Parathyroid adenoma (tissue), 2 donors: ENCODE measurements around the gene SKIDA1.

Source experiments
- H2AFZ ChIP-seq: fragments of 300-600 bp; sonication (generic); one replicate; pipeline ENCODE4 v1.7.0; 2017; ENCODE audit warnings: antibody characterized with exemption, mild to moderate bottlenecking
- H3K27ac ChIP-seq: fragments of 300-600 bp; sonication (generic); one replicate; pipeline ENCODE4 v1.7.0; 2017
- H3K27me3 ChIP-seq: fragments of 300-600 bp; sonication (generic); one replicate; pipeline ENCODE4 v1.7.0; 2017; ENCODE audit warnings: low read length; ENCODE audit not compliant: control insufficient read depth, insufficient read depth
- H3K36me3 ChIP-seq: fragments of 300-600 bp; sonication (generic); one replicate; pipeline ENCODE4 v1.7.0; 2017; ENCODE audit warnings: low read length; ENCODE audit not compliant: control insufficient read depth, insufficient read depth
- H3K4me1 ChIP-seq: fragments of 300-600 bp; sonication (generic); one replicate; pipeline ENCODE4 v1.7.0; 2017; ENCODE audit warnings: control low read depth
- H3K4me2 ChIP-seq: fragments of 300-600 bp; sonication (generic); one replicate; pipeline ENCODE4 v1.7.0; 2017; ENCODE audit warnings: low read length
- H3K4me3 ChIP-seq: fragments of 300-600 bp; sonication (generic); one replicate; pipeline ENCODE4 v1.7.0; 2017; ENCODE audit warnings: low read depth, low read length
- H3K79me2 ChIP-seq: fragments of 300-600 bp; sonication (generic); one replicate; pipeline ENCODE4 v1.7.0; 2017; ENCODE audit warnings: control low read depth
- H3K9ac ChIP-seq: fragments of 300-600 bp; sonication (generic); one replicate; pipeline ENCODE4 v1.7.0; 2017; ENCODE audit warnings: mild to moderate bottlenecking
- H3K9me3 ChIP-seq: fragments of 300-600 bp; sonication (generic); one replicate; pipeline ENCODE4 v1.7.0; 2017; ENCODE audit warnings: low read length; ENCODE audit not compliant: control insufficient read depth
- TF ChIP-seq, protein P1 (sequence below): fragments of 300-600 bp; sonication (generic); IDR thresholded peaks from one replicate; pipeline ENCODE4 v1.7.0; 2017; ENCODE audit warnings: antibody characterized with exemption, mild to moderate bottlenecking
- donor health status: primary hyperparathyroidism.

SKIDA1 gene

DNA sequence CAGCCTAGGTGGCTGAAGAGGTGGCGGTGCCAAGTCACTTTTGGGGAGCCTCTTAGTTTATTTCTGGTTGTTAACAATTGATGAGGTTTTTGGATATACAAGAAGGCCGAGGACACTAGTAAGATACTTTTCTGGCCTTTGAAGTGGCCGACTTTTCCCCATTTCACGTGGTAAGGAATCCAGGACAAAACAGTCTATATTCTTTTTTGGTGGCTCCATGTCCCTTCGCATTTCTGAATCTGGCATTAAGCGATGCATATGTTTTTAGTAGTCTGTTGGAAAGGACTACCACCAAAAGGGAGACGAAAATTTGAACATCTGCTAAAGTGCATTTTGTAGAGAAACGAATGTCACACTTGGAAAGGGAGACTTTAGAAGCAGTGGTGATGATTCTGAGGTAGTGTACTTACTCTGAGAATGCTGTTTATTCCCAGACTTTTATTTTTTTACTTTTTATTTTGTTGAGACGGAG lies 10.0 kb upstream of the SKIDA1 start:
- H2AFZ ChIP-seq: peak overlapping the region; percentile 57
- peak overlapping the region; percentile 35 for H3K27ac ChIP-seq
- H3K27me3 ChIP-seq: no peaks in the 10 kb centered on the region
- peak overlapping the region; percentile 16 for H3K9ac ChIP-seq
- no peaks in the 10 kb centered on the region for H3K9me3 ChIP-seq
- H3K4me2 ChIP-seq: peak overlapping the region; percentile 71
- H3K4me1 ChIP-seq: no peaks in the 10 kb centered on the region
- TF ChIP-seq, protein P1, sequence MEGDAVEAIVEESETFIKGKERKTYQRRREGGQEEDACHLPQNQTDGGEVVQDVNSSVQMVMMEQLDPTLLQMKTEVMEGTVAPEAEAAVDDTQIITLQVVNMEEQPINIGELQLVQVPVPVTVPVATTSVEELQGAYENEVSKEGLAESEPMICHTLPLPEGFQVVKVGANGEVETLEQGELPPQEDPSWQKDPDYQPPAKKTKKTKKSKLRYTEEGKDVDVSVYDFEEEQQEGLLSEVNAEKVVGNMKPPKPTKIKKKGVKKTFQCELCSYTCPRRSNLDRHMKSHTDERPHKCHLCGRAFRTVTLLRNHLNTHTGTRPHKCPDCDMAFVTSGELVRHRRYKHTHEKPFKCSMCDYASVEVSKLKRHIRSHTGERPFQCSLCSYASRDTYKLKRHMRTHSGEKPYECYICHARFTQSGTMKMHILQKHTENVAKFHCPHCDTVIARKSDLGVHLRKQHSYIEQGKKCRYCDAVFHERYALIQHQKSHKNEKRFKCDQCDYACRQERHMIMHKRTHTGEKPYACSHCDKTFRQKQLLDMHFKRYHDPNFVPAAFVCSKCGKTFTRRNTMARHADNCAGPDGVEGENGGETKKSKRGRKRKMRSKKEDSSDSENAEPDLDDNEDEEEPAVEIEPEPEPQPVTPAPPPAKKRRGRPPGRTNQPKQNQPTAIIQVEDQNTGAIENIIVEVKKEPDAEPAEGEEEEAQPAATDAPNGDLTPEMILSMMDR: no peak
- no peaks in the 10 kb centered on the region for H3K36me3 ChIP-seq
- H3K79me2 ChIP-seq: peaks cover 13% of the 10 kb centered on the region
- peak overlapping the region; percentile 48 for H3K4me3 ChIP-seq

DNA sequence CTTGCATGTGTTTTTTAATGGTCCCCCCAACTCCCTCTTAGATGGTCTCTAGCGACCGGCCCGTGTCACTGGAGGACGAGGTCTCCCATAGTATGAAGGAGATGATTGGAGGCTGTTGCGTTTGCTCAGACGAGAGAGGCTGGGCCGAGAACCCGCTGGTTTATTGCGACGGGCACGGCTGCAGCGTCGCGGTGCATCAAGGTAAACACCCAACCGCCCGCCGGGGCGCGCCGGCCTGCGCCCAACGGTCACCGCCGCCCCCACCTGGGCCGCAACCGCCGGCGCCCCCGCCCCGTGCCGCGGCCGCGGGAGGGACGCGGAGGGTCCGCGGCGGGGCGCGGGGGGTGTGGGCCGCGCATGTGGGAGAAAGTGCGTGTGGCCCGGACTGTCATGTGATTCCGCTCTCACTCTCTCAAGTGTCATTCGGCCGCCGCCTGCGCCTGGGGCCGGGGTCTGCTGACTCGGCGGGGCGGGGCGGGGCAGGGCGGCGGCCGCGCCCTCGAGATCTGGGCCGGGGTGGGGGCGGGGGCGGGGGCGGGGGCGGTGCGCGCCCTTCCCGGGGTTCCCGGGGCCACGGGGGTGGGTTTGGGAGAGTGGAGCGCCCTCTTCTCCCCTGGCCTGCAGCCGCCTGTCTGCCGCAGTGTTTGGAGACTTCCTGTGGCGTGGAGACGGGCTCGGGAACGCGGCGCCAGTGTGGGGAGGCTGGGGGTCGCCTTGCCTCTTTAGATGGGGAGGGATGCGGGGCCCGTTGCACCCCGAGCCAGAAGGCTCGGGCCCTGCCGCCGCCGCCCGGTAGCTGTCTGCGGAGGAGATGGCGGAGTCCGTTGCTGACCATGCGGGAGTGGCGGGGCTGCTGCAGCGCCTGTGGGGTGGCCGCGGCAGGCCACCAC lies 9.4 kb upstream of the SKIDA1 start:
- peak overlapping the region; percentile 57 for H2AFZ ChIP-seq
- H3K9me3 ChIP-seq: no peaks in the 10 kb centered on the region
- no peaks in the 10 kb centered on the region for H3K4me1 ChIP-seq
- TF ChIP-seq, protein P1: no peak
- H3K9ac ChIP-seq: peak overlapping the region; percentile 16
- peak overlapping the region; percentile 48 for H3K4me3 ChIP-seq
- peak overlapping the region; percentile 71 for H3K4me2 ChIP-seq
- peaks cover 10% of the 10 kb centered on the region for H3K79me2 ChIP-seq
- no peaks in the 10 kb centered on the region for H3K36me3 ChIP-seq
- H3K27me3 ChIP-seq: no peaks in the 10 kb centered on the region
- peak overlapping the region; percentile 95 for H3K27ac ChIP-seq

DNA sequence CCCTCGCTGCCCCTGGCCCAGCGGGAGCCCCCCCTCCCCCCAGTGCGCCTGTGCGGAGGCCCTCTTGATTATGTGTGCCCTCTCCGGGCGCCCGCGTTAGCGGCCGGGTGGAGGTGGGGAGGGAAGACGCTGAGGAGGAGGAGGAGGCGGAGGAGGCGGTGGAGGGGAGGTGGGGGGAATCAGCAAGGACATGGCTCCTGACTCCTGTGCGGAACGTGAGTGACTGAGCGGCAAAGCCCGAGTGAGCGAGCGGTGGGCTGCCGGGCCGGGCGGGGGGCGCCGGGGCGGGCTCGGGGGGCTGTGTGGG lies 8.8 kb upstream of the SKIDA1 start:
- peak overlapping the region; percentile 95 for H3K27ac ChIP-seq
- H3K4me1 ChIP-seq: no peaks in the 10 kb centered on the region
- TF ChIP-seq, protein P1: no peak
- peak overlapping the region; percentile 81 for H2AFZ ChIP-seq
- H3K27me3 ChIP-seq: no peaks in the 10 kb centered on the region
- H3K36me3 ChIP-seq: no peaks in the 10 kb centered on the region
- H3K4me3 ChIP-seq: peak overlapping the region; percentile 45
- no peak overlapping the region for H3K9ac ChIP-seq
- peak overlapping the region; percentile 54 for H3K4me2 ChIP-seq
- peaks cover 7% of the 10 kb centered on the region for H3K79me2 ChIP-seq
- no peaks in the 10 kb centered on the region for H3K9me3 ChIP-seq

DNA sequence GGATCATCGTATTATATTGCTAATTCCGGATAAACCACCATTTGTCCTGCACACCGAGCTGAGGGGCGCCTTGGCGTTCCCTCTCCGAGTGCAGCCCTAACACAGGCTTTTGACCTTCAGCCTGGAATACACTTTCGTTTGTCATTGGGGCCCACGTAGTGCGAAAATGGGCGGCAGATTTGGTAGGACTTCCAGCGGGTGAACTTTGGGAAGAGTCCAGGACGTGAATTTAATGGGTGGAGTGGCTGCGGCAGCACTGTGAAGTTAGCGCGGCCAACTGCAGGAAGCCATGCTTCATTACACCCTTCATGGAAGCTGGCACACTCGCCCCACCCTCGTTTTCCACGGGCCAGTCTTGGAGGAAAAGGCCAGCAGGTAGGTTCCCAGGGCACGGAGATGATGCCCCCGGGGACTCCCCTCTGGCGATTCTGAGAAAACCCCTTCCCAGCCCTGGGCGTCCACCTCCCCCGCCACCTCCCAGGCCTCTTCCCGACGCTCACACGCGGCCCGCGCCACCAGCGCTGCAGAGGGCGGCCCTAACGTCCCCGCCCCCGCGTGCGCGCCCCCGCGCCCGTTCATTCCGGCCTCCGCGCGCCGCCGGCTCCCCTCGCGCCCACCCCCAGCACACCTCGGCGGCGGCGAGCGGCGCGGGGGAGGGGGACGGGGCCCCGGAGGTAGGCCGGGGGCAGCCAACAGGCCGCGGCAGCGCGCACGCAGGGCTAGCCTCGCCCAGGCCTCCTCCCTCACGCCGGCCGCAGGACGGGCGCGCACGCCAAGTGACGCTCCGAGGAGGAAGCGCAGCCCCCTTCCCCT lies 8.2 kb upstream of the SKIDA1 start, which contains the start of gene MLLT10:
TSS of gene MLLT10 (plus strand) at position 766 of the 813 bp plus-strand sequence. CDS start 413 bp downstream, outside the sequence.
- H3K9ac ChIP-seq: peak within 1 kb of the TSS; percentile 31
- no peaks in the 10 kb centered on the region for H3K27me3 ChIP-seq
- peak within 1 kb of the TSS; percentile 93 for H2AFZ ChIP-seq
- no peaks in the 10 kb centered on the region for H3K36me3 ChIP-seq
- peak within 1 kb of the TSS; percentile 70 for H3K4me3 ChIP-seq
- TF ChIP-seq, protein P1: no peak
- H3K4me1 ChIP-seq: no peaks in the 10 kb centered on the region
- H3K27ac ChIP-seq: peak within 1 kb of the TSS; percentile 95
- H3K9me3 ChIP-seq: no peaks in the 10 kb centered on the region
- H3K79me2 ChIP-seq: peaks cover 6% of the 10 kb centered on the region
- H3K4me2 ChIP-seq: peak within 1 kb of the TSS; percentile 97
